Stomach (tissue), 4 donors: ENCODE measurements around the gene NOXO1.

Experiments used
- CTCF ChIP-seq, 7 experiments: fragments of 450-650 bp in 4 of 7; fragments of 200-600 bp in 3 of 7; sonication (generic) in 3 of 7; IDR thresholded peaks; one replicate each; pipeline ENCODE4 v1.5.1; 2016 to 2019; ENCODE audit warnings: antibody characterized with exemption in 7 of 7, control low read depth in 2 of 7, mild to moderate bottlenecking in 1 of 7
- POLR2A ChIP-seq, 4 donors: fragments of 450-650 bp; IDR thresholded peaks; one replicate each; pipeline ENCODE4 v1.6.1; 2016; ENCODE audit warnings: antibody characterized with exemption in 4 of 4, control low read depth in 2 of 4, mild to moderate bottlenecking in 1 of 4, moderate library complexity in 1 of 4
- POLR2AphosphoS5 ChIP-seq, 3 donors: sonication (generic); formaldehyde crosslinking; IDR thresholded peaks; one replicate each; pipeline ENCODE4 v1.6.1; 2016; ENCODE audit warnings: antibody characterized with exemption in 3 of 3

GRCh38 chr16:1971796-1972489 is 9.3 kb downstream of the NOXO1 start, which contains the start of gene TBL3:
- TF ChIP-seq CTCF (IDR thresholded peaks at IDR 0.05) (peak in 1 of 7 experiments; percentile 33), POLR2AphosphoS5 (IDR thresholded peaks at IDR 0.05) (peak; percentile 98 to 100 (median 99)), POLR2A (IDR thresholded peaks at IDR 0.05) (peak in 2 of 4 donors; percentile 83 to 89)
